ENCODE measurements around the gene CEACAM16.

Gene CEACAM16

DNA sequence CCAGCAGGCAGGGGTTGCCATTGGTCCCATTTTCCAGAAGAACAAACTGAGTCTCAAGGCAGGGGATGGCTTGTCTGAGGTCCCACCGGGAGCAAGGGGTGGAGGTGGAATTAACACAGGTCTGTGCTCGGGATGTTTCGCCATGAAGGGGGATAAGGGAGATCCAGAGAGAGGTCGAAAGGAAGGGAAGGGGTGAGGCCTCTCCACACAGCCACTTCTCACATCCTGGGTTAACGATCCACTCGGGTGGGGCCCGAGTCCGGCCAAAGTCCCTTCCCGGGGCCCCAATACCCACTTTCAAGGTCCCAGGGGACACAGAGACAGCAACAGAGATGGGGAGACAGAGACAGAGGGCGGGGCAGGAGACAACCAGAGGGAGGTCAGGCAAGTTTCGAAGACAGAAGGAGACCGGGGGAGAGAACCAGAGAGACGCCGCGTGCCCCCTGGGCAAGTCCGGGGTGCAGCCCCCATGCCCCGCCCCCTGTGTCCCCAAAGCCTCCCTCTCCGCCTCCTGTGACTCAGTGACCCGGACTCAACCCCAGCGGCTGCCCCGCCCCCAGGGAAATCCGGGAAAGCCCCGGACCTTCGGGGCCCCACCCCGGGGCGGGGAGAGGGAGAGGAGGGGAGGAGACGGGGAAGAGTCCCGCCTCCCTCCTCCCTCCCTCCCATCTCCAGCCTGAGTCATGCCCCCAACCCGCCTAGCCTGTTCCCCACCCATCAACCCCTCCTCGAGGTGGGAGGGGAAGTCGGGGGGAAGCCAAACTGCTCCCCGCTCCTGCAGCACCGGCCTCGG is 48.2 kb downstream of the CEACAM16 start:
- peak; percentile 97 for DNase-seq

DNA sequence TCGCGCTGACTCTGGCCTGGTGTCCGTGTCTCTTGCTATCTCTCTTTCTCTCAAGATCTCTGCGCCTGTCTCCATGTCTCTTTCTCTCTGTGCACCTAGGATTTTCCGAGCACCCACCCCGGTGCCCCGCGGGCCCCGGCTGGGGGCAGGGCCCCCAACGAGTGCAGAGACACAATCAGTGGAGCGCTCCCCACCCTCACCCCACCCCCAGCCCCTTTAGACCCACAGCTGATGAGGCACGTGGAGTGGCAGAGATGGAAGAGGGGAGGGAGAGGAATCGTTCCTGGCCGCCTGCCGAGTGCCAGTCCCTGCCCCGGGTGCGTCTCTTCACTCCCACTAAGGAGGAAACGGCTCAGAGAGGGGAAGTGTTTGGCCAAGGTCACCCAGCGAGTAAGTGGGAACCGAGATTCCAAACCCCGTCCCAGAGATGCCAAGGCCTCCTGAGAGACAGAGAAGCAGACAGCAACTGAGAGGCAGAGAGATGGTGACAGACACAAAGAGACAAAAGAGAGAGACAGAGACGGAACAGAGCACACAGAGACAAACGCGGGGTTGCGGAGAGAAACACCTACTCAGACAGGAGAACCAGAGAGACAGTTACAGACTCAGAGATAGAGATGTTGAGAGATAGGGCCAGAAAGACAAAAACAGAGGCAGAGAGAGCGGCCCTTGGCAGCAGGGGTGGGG is 48.9 kb downstream of the CEACAM16 start:
- peak; percentile 78 for DNase-seq

DNA sequence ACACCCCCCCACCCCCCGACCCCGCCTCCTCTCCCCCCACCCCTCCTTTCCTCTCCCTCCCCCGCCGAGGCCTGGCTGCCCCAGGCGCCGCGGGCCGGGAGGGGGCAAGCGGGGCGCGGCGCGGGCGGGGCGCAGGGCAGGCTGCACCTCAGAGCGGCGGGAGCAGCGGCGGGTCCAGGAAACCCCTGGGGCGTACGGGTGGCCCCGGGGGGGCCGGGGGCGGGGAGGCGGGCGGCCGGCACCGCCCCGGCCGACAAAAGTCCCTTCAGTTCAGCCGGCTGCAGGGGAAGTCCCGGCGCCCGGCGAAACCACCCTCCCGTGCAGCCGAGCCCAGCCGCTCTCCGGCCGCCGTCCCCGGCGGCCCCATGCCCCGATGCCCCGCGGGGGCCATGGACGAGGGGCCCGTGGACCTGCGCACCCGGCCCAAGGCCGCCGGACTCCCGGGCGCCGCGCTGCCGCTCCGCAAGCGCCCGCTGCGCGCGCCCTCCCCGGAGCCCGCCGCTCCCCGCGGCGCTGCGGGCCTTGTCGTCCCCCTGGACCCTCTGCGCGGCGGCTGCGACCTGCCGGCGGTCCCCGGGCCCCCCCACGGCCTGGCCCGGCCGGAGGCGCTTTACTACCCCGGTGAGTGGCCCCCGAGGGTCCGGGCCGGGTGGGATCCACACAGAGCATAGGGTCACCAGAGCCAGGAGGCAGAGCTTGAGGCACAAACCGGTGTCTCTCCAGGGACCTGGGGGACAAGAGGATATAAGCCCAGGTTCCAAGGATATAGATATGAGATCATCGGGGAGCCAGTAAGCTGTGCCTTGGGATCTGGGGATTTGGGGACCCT is 49.7 kb downstream of the CEACAM16 start, which contains the start of gene BCL3:
BCL3 (plus strand) TSS at position 283 of the 829 bp plus-strand sequence; CDS start at position 366, 83 bp downstream.
- DNase-seq, result peak; percentile 76

DNA sequence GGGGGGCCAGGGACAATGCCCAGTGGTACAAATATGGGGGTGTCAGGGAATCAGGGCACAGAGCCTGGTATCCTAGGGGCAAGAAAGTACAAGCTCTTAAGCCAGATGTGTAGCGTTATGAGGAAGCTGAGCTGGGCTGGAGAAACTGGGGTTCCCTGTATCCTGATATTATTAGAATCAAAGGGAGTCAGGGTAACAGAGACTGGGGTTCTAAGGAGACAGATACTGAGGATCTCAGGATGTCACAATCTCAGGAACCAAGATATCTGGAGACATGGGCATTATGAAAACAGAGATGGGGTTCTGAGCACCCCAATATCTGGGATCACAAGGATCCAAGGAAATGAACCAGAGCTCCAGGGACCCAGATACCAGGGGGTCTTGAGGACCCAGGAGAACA is 50.3 kb downstream of the CEACAM16 start:
- DNase-seq, result no peak

DNA sequence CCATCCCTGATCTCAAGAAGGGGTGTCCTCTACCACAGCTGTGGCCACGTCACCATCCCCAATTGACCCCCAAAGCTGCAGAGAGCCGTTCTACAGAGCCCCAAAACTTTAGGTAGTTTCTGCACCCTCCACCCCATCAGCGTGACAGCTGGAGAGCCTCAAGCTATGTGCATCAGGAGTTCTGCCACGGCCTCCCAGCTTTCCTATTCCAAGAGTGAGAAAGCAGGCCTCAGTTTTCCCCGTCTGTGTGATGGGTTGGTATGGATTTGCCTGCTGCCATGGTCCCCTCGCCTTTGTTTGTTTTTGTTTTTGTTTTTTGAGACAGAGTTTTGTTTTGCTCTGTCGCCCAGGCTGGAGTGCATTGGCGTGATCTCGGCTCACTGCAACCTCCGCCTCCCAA is 51.0 kb downstream of the CEACAM16 start:
- DNase-seq, result no peak

DNA sequence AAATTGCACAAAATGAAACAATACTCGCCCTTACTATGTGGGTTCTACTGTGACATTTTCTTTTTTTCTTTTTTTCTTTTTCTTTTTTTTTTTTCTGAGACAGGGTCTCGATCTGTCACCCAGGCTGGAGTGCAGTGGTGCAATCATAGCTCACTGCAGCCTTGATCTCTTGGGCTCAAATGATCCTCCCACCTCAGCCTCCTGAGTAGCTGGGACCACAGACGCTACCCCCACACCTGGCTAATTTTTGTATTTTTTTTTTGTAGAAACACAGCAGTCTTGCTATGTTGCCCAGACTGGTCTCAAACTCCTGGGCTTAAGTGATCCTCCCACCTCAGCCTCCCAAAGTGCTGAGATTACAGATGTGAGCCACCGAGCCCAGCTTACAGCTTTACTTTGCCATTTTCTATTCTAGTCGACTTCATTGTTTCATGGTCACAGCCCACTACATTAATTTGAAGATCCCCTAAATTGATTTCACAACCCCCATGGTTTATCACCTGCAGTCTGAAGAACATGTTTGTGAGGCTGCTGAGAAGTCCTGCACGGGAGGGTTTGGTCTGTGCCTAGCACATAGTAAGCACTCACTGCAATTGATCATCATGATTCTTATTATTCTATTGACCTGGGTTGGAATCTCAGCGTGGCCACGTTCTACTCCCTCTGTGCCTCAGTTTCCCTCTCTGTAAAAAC is 53.3 kb downstream of the CEACAM16 start:
- DNase-seq, result no peak

DNA sequence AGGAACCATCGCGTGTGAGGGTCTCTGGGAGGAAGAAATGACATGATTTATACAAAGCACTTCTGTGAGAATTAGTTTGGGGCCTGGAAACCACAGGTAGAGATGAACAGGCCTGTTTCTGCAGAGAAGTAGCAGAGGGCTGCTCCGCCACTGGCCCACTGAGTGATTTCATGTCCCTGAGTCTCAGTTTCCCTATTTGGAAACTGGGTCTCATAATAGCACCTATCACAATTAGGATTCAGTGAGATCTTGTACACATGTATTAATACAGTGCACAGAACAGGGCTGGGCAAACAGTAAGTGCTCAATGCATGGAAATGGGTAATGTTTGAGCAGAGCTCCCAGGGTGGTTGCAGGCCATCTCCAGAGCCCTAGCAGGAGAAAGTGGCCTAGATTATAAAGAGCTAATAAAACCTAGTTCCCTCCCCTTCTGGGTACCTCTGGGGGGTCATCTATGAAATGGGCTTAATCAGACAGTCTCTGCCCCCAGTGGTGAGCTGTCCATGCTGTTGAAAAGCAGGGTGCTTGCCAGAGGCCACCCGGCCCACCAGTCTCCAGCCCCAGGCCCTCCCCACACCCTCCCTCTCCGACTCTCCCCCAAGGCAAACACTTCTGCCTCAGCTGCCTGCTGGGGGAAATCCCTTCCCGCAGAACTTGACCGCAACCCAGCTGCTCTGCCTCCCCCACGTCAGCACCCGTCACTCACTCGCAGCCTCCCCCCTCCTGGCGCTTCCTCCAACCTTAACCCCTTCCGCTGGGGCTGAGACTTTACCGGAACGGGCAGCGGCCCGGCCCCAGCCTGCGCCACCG is 54.1 kb downstream of the CEACAM16 start:
- DNase-seq, result peak; percentile 93

DNA sequence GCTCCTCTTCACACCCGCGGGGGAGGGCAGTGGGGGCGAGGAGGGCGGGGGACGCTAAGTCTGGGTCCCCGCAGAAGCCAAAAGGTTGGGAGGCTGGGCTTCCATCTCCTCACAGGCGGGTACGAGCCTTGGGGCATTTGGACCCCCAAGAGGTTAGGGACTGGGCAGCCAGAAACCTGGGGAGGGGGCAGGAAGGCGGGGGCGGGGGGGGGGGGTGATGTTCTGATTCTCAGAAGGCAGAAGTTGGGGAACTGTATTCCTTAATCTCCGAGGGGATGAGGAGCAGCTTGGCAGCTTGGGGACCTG is 54.6 kb downstream of the CEACAM16 start:
- DNase-seq, result no peak

DNA sequence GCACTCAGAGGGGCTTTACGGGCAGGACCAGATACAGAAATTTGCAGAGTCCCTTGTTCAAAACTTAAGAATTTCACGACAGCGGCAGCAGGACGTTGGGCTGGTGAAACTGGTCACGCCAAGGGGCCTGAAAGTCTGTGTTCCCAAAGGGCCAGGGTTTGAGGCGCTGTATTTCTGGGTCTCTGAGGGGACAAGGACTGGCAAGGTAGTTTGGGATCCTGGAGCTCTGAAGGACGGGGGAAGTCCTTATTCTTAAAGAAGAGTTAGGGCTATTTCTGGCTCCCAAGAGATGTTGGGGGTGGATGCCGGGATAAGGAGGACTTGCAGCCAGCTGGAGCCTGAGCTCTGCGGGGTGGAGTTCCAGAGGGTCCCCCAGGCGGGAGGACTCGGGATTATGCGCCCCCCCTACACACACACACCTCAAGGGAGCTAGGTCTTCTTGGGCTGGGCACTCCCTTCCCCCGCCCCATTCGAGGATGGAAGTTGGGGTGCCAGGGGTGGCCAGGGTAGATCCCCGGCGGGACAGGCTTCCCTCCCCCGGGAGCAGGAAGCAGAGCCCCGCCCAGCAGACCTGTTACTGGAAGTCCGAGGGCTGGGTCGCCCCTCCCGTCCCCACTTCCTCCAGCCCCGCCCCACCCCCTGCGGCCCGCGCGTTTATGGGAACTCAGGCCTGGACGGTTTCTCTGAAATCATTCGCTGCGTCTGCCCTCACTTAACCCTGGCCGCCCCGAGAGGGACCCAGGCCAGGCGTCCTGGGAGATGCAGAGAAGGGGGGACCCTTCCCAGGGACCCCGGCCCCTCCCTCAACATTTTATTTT is 55.2 kb downstream of the CEACAM16 start:
- DNase-seq, result peak; percentile 81

DNA sequence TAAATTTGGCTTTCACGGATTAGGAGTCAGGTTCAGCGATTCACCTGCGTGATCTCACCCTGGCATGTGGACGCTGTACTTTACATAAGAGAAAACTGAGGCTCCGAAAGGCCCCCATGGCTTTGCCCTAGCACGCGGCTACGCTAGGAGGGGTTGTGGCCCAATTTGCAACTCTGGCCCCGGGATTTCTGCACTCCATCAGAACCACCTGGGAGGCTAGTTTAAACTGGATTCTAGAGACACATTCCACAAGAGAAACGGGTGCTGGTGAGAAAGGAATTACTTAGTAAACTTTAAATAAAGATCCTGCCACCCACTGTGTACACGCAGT is 55.8 kb downstream of the CEACAM16 start:
- DNase-seq, result no peak

DNA sequence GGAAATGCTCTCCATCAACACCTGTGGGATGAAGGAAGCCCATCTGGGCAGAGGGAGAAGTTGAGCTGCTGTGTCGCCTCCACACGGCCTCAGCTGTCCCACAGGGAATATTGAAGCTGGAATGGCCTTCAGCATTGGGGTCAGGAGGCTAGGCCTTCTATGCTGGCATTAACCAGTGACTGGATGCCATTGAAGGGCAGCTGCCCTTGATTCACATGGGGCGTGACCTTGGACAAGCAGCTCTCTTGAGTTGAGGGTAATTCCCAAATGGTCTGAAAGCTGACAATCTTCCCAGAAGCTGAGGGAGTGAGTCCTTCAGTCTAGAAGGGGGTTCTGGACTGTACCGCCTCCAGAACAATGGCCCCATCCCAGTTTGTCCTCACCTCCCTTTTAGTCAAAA is 56.3 kb downstream of the CEACAM16 start:
- DNase-seq, result no peak

DNA sequence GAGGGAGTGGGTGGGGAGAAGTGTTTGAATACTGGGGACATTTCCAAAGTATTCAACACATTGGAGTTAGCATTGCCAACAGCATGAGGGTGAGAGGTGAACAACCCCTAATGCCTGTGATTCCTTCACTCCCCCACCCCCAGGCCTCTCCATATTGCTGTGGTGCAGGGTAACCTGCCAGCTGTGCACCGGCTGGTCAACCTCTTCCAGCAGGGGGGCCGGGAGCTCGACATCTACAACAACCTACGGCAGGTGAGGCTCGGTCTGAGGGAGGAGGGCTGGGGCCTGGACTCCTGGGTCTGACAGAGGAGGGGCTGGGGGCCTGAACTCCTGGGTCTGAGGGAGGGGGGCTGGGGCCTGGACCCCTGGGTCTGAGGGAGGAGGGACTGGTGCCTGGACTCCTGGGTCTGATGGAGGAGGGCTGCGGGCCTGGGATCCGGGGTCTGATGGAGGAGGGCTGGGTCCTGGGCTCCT is 57.2 kb downstream of the CEACAM16 start:
- no peak for DNase-seq

DNA sequence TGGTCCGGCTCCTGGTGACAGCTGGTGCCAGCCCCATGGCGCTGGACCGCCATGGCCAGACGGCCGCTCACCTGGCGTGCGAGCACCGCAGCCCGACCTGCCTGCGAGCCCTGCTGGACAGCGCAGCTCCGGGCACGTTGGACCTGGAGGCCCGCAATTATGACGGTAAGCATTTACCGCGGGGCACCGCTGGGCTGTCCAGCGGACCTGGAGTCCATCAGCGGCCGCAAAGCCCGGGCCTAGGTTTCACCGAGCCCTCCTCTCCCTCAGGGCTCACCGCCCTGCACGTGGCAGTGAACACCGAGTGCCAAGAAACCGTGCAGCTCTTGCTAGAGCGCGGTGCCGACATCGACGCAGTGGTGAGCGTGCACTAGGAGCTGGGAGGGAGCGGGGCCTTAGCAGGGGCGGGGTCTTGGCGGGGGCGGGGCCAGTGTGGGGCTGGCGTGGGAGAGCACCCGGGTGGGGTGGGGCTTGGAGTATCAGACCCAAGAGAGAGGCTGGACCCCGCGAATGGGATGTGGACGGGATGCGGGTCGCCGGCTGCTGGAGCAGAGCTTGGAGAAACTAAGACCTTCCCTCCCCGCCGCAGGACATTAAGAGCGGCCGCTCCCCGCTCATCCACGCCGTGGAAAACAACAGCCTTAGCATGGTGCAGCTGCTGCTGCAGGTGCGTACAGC is 58.2 kb downstream of the CEACAM16 start:
- DNase-seq, result peak; percentile 51

DNA sequence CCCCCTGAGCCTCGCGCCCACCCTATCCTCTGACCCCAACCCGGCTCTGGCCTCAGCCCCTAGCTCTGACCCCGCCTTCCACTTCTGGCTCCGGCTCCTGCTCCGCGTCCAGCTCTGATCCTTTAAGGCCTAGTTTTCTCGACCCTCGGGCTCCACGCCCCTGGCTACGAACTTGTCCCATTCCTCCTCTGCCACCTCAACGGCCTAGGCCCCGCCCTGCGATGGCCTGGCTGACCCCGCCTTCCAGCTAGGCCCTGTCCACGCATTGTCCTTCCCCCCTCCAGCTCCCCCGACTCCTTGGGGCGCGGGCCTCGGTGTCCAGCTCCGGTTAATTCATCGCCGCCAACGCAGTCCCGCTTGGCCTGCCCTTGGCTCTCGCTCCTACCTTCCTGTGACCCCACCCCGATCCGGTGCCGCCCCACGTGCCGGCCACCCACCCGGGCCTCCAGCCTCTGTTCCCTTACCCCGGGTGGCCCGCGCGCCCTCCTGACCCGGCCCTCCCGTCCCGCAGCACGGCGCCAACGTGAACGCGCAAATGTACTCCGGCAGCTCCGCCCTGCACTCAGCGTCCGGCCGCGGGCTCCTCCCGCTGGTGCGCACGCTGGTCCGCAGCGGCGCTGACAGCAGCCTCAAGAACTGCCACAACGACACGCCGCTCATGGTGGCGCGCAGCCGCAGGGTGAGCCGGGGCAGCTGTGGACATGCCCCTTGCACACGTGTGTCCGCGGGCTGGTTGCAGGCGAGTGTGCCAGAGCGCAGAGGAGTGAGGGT is 59.0 kb downstream of the CEACAM16 start:
- DNase-seq, result peak; percentile 57

DNA sequence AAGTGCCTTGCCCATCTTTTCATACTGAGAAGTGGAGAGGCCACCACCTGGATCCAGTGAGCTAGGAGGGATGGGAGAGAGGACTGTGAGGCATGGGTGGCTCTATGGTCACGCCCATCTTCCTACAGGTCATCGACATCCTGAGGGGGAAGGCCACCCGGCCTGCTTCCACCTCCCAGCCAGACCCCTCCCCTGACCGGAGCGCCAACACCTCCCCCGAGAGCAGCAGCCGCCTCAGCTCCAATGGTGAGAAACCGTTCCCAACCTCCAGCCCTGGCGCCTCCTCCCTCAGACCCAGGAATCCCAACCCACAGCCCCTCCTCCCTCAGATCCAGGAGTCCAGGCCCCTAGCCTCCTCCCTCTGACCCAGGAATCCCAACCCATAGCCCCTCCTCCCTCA is 59.6 kb downstream of the CEACAM16 start:
- DNase-seq, result no peak

DNA sequence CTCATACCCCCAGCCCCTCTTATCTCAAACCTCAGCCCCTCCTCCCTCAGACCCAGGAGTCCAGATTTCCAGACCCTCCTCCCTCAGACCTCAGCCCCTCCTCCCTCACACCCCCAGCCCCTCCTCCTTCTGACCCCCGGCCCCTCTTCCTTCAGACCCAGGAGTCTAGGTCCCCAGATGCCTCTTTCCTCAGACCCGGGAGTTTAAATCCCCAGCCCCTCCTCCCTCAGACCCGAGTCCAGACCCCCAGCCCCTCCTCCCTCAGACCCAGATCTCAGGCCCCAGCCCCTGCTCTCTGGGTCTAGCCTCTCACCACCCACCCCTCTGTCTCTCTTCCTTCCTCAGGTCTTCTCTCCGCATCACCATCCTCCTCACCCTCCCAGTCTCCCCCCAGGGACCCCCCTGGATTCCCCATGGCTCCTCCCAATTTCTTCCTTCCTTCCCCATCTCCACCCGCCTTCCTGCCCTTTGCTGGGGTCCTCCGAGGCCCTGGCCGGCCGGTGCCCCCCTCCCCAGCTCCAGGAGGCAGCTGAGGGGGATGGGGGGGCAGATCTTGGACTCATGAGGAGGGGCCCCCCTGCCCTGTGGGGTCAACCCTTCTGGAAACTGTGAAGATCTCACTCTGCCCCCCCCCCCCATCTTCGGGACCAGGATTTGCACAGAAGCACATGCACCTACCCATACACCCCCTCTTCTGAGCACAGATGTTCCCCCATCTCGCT is 60.3 kb downstream of the CEACAM16 start:
- DNase-seq, result no peak

Data from fibroblast of skin of back (primary cell).